Brain microvascular endothelial cell (primary cell): ENCODE measurements around the gene PRR33.
"Not testable (repeated sequence)": the region's sequence is repeated elsewhere in the genome, so short reads cannot be mapped to it uniquely, and the experiment has no call there.

Experiments used
- DNase-seq: peaks from one replicate; pipeline ENCODE4 v3.0.0-alpha.2; 2020
- H3K27ac ChIP-seq: fragments of 250-450 bp; sonication (Bioruptor Pico); 2 replicates; pipeline ENCODE4 v1.5.1; 2020; ENCODE audit warnings: mild to moderate bottlenecking, moderate library complexity
- H3K27me3 ChIP-seq: fragments of 250-450 bp; sonication (Bioruptor Pico); replicated peaks from 2 replicates; pipeline ENCODE4 v1.5.1; 2020; ENCODE audit warnings: mild to moderate bottlenecking
- H3K36me3 ChIP-seq: fragments of 250-450 bp; sonication (Bioruptor Pico); replicated peaks from 2 replicates; pipeline ENCODE4 v1.5.1; 2020; ENCODE audit warnings: mild to moderate bottlenecking
- H3K4me3 ChIP-seq: 2 replicates; pipeline ENCODE4 v1.5.1; 2011; ENCODE audit warnings: low read depth, mild to moderate bottlenecking, control low read depth, low read length, moderate library complexity
- in situ Hi-C: cut with HindIII; loops from 2 replicates; pipeline ENCODE4 v1.10.0; 2017; ENCODE audit warnings: low sequenced_read_pairs, low pct_ligation_motif_present
- TF ChIP-seq, protein P1 (sequence below): IDR thresholded peaks from 2 replicates; pipeline ENCODE4 v1.5.1; 2011; ENCODE audit warnings: low read depth, mild to moderate bottlenecking, moderate library complexity, low read length, control low read depth, inconsistent platforms; ENCODE audit errors: missing control alignments

The PRR33 gene

DNA sequence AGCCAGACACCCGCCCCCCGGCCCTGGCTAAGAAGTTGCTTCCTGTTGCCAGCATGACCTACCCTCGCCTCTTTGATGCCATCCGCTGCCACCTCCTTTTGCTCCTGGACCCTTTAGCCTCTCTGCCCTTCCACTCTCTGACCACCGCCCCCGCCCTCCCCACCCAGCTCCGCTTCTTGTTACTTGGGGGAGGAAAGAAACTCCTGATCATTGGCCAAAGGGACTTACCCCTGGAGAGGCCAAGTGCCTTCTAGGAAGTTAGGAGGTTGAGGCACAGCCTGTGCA, at the start of gene PRR33:
TSS of gene PRR33 (minus strand) at position 65 of the 285 bp plus-strand sequence. CDS start 1,311 bp downstream, outside the sequence.
- H3K27ac ChIP-seq, result no peak within 1 kb of the TSS
- no peak for DNase-seq
- H3K4me3 ChIP-seq, result no peak within 1 kb of the TSS
- in situ Hi-C loops, result no loop called here
- TF ChIP-seq, protein P1, sequence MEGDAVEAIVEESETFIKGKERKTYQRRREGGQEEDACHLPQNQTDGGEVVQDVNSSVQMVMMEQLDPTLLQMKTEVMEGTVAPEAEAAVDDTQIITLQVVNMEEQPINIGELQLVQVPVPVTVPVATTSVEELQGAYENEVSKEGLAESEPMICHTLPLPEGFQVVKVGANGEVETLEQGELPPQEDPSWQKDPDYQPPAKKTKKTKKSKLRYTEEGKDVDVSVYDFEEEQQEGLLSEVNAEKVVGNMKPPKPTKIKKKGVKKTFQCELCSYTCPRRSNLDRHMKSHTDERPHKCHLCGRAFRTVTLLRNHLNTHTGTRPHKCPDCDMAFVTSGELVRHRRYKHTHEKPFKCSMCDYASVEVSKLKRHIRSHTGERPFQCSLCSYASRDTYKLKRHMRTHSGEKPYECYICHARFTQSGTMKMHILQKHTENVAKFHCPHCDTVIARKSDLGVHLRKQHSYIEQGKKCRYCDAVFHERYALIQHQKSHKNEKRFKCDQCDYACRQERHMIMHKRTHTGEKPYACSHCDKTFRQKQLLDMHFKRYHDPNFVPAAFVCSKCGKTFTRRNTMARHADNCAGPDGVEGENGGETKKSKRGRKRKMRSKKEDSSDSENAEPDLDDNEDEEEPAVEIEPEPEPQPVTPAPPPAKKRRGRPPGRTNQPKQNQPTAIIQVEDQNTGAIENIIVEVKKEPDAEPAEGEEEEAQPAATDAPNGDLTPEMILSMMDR, result no peak
- no peaks in the 10 kb centered on the region for H3K36me3 ChIP-seq
- H3K27me3 ChIP-seq, result no peaks in the 10 kb centered on the region

GRCh38 chr11:1939788-1940187, 48.1 kb upstream of the PRR33 start:
- H3K27me3 ChIP-seq, H3K27ac ChIP-seq, H3K4me3 ChIP-seq, DNase-seq, H3K36me3 ChIP-seq, in situ Hi-C loops: not testable (repeated sequence)

GRCh38 chr11:1939006-1939625, 47.4 kb upstream of the PRR33 start:
- no peak overlapping the region for H3K4me3 ChIP-seq
- H3K27ac ChIP-seq, result no peak overlapping the region
- DNase-seq, result no peak
- no peaks in the 10 kb centered on the region for H3K27me3 ChIP-seq
- TF ChIP-seq, protein P1, result no peak
- H3K36me3 ChIP-seq, result no peaks in the 10 kb centered on the region
- in situ Hi-C loops, result no loop called here

DNA sequence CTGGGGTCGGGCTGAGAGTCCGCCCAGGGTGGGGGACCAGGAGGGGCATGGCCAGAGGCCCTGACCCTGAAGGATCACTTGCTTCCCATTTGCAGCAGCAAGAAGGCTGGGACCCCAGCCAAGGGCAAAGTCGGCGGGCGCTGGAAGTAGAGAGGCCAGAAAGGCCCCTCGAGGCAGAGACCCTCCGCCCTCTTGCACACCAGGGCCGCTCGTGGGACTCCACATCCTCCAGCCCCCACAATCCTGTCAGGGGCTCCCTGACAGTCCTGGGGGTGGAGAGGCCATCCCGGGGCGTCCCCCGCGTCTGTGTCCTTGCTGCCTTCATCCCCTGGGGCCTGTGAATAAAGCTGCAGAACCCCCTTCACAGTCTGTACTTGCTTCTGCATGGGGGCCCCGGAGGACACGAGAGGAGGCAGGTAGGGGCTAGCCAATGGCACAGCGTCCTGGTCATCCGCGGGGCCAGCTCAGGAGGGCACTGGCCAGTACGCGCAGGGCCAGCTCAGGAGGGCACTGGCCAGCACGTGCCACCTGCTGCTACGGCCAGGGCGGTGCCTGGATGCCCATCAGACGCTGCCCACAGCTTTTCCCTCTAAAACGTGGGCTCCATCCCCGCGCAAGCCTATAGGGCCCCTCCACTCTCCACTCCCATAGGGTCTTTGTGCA, 46.8 kb upstream of the PRR33 start:
- TF ChIP-seq, protein P1, result no peak
- Histone ChIP-seq H3K27me3 (no peaks in the 10 kb centered on the region), H3K4me3 (no peak overlapping the region), H3K36me3 (no peaks in the 10 kb centered on the region), H3K27ac (no peak overlapping the region)
- DNase-seq, result no peak
- in situ Hi-C loops, result no loop called here

GRCh38 chr11:1937616-1938342, 46.1 kb upstream of the PRR33 start:
- no peak overlapping the region for H3K4me3 ChIP-seq
- DNase-seq, result no peak
- H3K27me3 ChIP-seq, result no peaks in the 10 kb centered on the region
- no peak overlapping the region for H3K27ac ChIP-seq
- H3K36me3 ChIP-seq, result no peaks in the 10 kb centered on the region
- in situ Hi-C loops, result no loop called here
- TF ChIP-seq, protein P1, result no peak

- DNase-seq, result no peak
- in situ Hi-C loops, result no loop called here
Measured at GRCh38 chr11:1936781-1937615, 45.3 kb upstream of the PRR33 start.

More at GRCh38 chr11:1936781-1937615, 45.3 kb upstream of the PRR33 start:
- TF ChIP-seq, protein P1, result no peak
- no peak overlapping the region for H3K4me3 ChIP-seq
- H3K36me3 ChIP-seq, result no peaks in the 10 kb centered on the region
- H3K27me3 ChIP-seq, result no peaks in the 10 kb centered on the region
- no peak overlapping the region for H3K27ac ChIP-seq
